GM12878 (cell line): ENCODE measurements around the gene MRPL42. TPM values are rescaled to one million over a fixed set of nuclear protein-coding genes. Genes with fewer than 3 reads are reported as not detected.

Experiments used
- ATAC-seq: fragments of 200-7000 bp; cut with Tn5 transposase; 3 replicates; pipeline ENCODE4 v1.9.1; 2020; ENCODE audit warnings: mild to moderate bottlenecking, moderate library complexity
- BruUV-seq: library from RNA; stranded (reverse); fragments of 400-500 nt; replicated peaks from 2 replicates; lab custom pipeline; 2021; lab: Mats Ljungman, UMichigan
- CTCF ChIA-PET: fragments of 300-600 bp; sonication (Branson Sonifier 250); formaldehyde crosslinking; extraction: SDS; loops from one replicate; lab custom pipeline; 2021; ENCODE audit warnings: inconsistent platforms; lab: Yijun Ruan, JAX
- POLR2A ChIA-PET: fragments of 350-600 bp; formaldehyde crosslinking; extraction: SDS; loops from one replicate; lab custom pipeline; 2021; ENCODE audit warnings: inconsistent platforms; lab: Charles Lee
- RAD21 ChIA-PET: fragments of 300-600 bp; sonication (Branson Sonifier 250); formaldehyde crosslinking; loops from one replicate; lab custom pipeline; 2023; ENCODE audit warnings: antibody characterized with exemption; ENCODE audit not compliant: unreplicated experiment; lab: Charles Lee
- SMC1A ChIA-PET: fragments of 300-600 bp; sonication (Branson Sonifier 250); formaldehyde crosslinking; loops from one replicate; lab custom pipeline; 2023; ENCODE audit not compliant: unreplicated experiment, uncharacterized antibody; lab: Charles Lee
- DNase-seq: peaks from one replicate; pipeline ENCODE4 v3.0.0-alpha.2; 2011; ENCODE audit warnings: low read depth, low spot score
- FAIRE-seq: peaks from 3 replicates; lab custom pipeline; 2011; peaks lifted over from hg19 to GRCh38; lab: Jason Lieb, UNC
- H2AFZ ChIP-seq: 2 replicates; pipeline ENCODE4 v1.6.0; 2011; ENCODE audit warnings: low read depth, low read length, control low read depth; ENCODE audit not compliant: control insufficient read depth
- H3K27ac ChIP-seq: 2 replicates; pipeline ENCODE4 v1.5.1; 2011; ENCODE audit warnings: control low read depth; ENCODE audit not compliant: control insufficient read depth, insufficient read depth
- H3K27me3 ChIP-seq, 2 experiments: replicated peaks in 1 of 2; 2 replicates each; pipeline versions ENCODE4 v1.6.0 to v1.6.1; 2011; ENCODE audit warnings: low read length in 1 of 2; ENCODE audit not compliant: control insufficient read depth in 2 of 2, insufficient read depth in 2 of 2
- H3K36me3 ChIP-seq, 2 experiments: 2 replicates each; pipeline ENCODE4 v1.5.1; 2011; ENCODE audit warnings: low read length in 1 of 2; ENCODE audit not compliant: control insufficient read depth in 2 of 2, insufficient read depth in 2 of 2
- H3K4me1 ChIP-seq: 2 replicates; pipeline ENCODE4 v1.6.1; 2011; ENCODE audit warnings: mild to moderate bottlenecking, low read length, moderate library complexity, mixed read lengths; ENCODE audit not compliant: control insufficient read depth, insufficient read depth
- H3K4me2 ChIP-seq: 2 replicates; pipeline ENCODE4 v1.6.0; 2011; ENCODE audit warnings: control low read depth; ENCODE audit not compliant: control insufficient read depth, insufficient read depth
- H3K4me3 ChIP-seq: fragments of 200-600 bp; sonication (generic); 2 replicates; pipeline ENCODE4 v1.5.1; 2016
- H3K79me2 ChIP-seq: 2 replicates; pipeline ENCODE4 v1.6.0; 2011; ENCODE audit warnings: low read length; ENCODE audit not compliant: control insufficient read depth, insufficient read depth
- H3K9ac ChIP-seq: 2 replicates; pipeline ENCODE4 v1.8.0; 2011; ENCODE audit warnings: low read length, control low read depth, mixed read lengths; ENCODE audit not compliant: control insufficient read depth, insufficient read depth
- H3K9me3 ChIP-seq: replicated peaks from 3 replicates; pipeline ENCODE4 v1.5.1; 2011; ENCODE audit warnings: mild to moderate bottlenecking, low read length; ENCODE audit not compliant: control insufficient read depth, insufficient read depth
- H4K20me1 ChIP-seq: 2 replicates; pipeline ENCODE4 v1.6.0; 2011; ENCODE audit not compliant: control insufficient read depth, insufficient read depth
- ASH2L ChIP-seq: fragments of 300-600, 200-600 bp; sonication (generic); IDR thresholded peaks from 2 replicates; pipeline ENCODE4 v1.6.1; 2017; ENCODE audit warnings: low read depth, mild to moderate bottlenecking, borderline replicate concordance
- CBX3 ChIP-seq: fragments of 200-600 bp; sonication (generic); IDR thresholded peaks from 2 replicates; pipeline ENCODE4 v1.6.1; 2016; ENCODE audit warnings: low read depth, borderline replicate concordance
- CHD2 ChIP-seq: IDR thresholded peaks from 2 replicates; pipeline ENCODE4 v1.6.1; 2011; ENCODE audit warnings: low read depth, low read length, improper control_type of control experiment, borderline replicate concordance
- JUNB ChIP-seq: IDR thresholded peaks from 2 replicates; pipeline ENCODE4 v1.6.1; 2016; ENCODE audit warnings: antibody characterized with exemption, mild to moderate bottlenecking
- KAT2A ChIP-seq: conservative IDR thresholded peaks from 2 replicates; pipeline ENCODE4 v1.6.1; 2011; ENCODE audit warnings: low read depth, low read length; ENCODE audit not compliant: control insufficient read depth
- KLF5 ChIP-seq: fragments of 450-650 bp; IDR thresholded peaks from 2 replicates; pipeline ENCODE4 v1.6.1; 2014; ENCODE audit warnings: mild to moderate bottlenecking; ENCODE audit not compliant: partially characterized antibody
- MEF2A ChIP-seq: IDR thresholded peaks from 2 replicates; pipeline ENCODE4 v1.6.1; 2011; ENCODE audit warnings: low read depth, mild to moderate bottlenecking, low read length, moderate library complexity; ENCODE audit not compliant: insufficient read depth
- RAD21 ChIP-seq: IDR thresholded peaks from 2 replicates; pipeline ENCODE4 v1.6.1; 2011; ENCODE audit warnings: mild to moderate bottlenecking, low read depth, low read length, moderate library complexity; ENCODE audit not compliant: insufficient read depth
- RCOR1 ChIP-seq: conservative IDR thresholded peaks from 2 replicates; pipeline ENCODE4 v1.6.1; 2012; ENCODE audit warnings: low read depth, low read length, improper control_type of control experiment
- SMAD5 ChIP-seq: IDR thresholded peaks from 2 replicates; pipeline ENCODE4 v1.6.1; 2016; ENCODE audit warnings: antibody characterized with exemption, low read depth
- SREBF2 ChIP-seq: IDR thresholded peaks from 2 replicates; pipeline ENCODE4 v1.6.1; 2012; ENCODE audit warnings: mild to moderate bottlenecking, low read length
- TBL1XR1 ChIP-seq: IDR thresholded peaks from 2 replicates; pipeline ENCODE4 v1.6.1; 2012; ENCODE audit warnings: low read depth, low read length, improper control_type of control experiment
- ZSCAN29 ChIP-seq: fragments of 450-650 bp; IDR thresholded peaks from 2 replicates; pipeline ENCODE4 v1.6.1; 2017; ENCODE audit warnings: mild to moderate bottlenecking, moderate library complexity
- WGBS: methylation state at CpG from one replicate; pipeline ENCODE4 v1.1.6; 2016; ENCODE audit warnings: low lambda C conversion rate; ENCODE audit not compliant: insufficient replicate concordance, insufficient coverage; ENCODE audit errors: missing lambda C conversion rate; 5-methylcytosine and 5-hydroxymethylcytosine counted together
- in situ Hi-C: fragments of 300-500 bp; cut with MboI; formaldehyde crosslinking; loops from 9 replicates; pipeline ENCODE4 v1.14.3; 2018; ENCODE audit warnings: mixed read lengths
- intact Hi-C: fragments of 100-400 bp; cut with micrococcal nuclease; formaldehyde crosslinking; loops from one replicate; pipeline ENCODE4 v1.14.2; 2022; ENCODE audit not compliant: unreplicated experiment
- polyA plus RNA-seq, 11 experiments: library from polyadenylated mRNA; depleted of rRNA in 4 of 11; unstranded in 6 of 11; stranded (reverse) in 5 of 11; fragments of >200 nt; fragmentation: Nextera tagmentation in 4 of 11; fragmentation: Illumina TruSeq in 1 of 11; extraction: Ambion mirVana in 4 of 11; extraction: Trizol in 1 of 11; gene quantifications; 1 replicate in 1 of 11; 2 replicates in 10 of 11; pipeline versions ENCODE4 v1.2.1 to v1.2.3, GENCODE V29; 2011 to 2016; ENCODE audit warnings: inconsistent platforms in 2 of 11, missing spikeins in 2 of 11, low read depth in 1 of 11
- total RNA-seq, 4 experiments: library from RNA; depleted of rRNA in 3 of 4; stranded (reverse); fragments of >200 nt in 3 of 4; fragmentation: Illumina TruSeq in 1 of 4; extraction: Trizol in 1 of 4; gene quantifications; 2 replicates each; pipeline versions ENCODE4 v1.2.1 to v1.2.3, GENCODE V29; 2013 to 2021
- TF ChIP-seq, protein P1 (sequence below): fragments of 450-650 bp; IDR thresholded peaks from 2 replicates; pipeline ENCODE4 v1.6.1; 2017; ENCODE audit warnings: mild to moderate bottlenecking, moderate library complexity

MRPL42 gene
- total and polyA plus RNA-seq, 10 of the 15 experiments (the other 5 are each of a cell fraction or from before 2014, with no cell fraction given): 65.1 to 427 (median 126) TPM

DNA sequence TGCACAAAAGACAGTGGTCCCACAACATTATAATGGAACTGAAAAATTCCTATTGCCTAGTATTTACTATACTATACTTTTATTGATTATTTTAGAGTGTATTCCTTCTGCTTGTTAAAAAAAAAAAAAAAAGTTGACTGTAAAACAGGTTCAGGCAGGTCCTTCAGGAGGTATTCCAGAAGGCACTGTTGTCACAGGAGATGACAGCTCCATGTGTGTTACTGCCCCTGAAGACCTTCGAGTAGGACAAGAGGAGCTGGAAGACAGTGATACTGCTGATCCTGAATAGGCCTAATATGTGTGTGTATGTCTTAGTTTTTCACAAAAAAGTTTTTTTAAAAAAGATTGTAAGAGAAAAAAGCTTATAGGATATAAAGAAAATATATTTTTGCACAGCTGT is 37.9 kb upstream of the MRPL42 start:
- DNase-seq: no peak
- in situ Hi-C loops (no loop called here), intact Hi-C loops (no loop called here)
- Histone ChIP-seq H3K4me2 (no peak overlapping the region), H3K9me3 (no peaks in the 10 kb centered on the region; the same call in 2 of the 3 replicates), H3K27me3 (no peaks in the 10 kb centered on the region), H3K4me1 (peaks cover 66% of the 10 kb centered on the region), H3K79me2 (peaks cover 96% of the 10 kb centered on the region), H3K9ac (no peak overlapping the region), H2AFZ (no peak overlapping the region), H3K36me3 (0 out of 4 replicates have a peak, but pooled peaks cover 0 to under 1% of the 10 kb centered on the region in 2 experiments), H4K20me1 (no peaks in the 10 kb centered on the region; the same call in 1 of the 2 replicates), H3K27ac (no peak overlapping the region), H3K4me3 (no peak overlapping the region)
- RAD21 ChIA-PET: interaction anchor here (0.7 to 2.8 kb wide), 3 partner anchors 9 to 431 kb away, joined by 3 to 28 read pairs (median 4); no protein-coding TSS in a partner anchor
- WGBS: 46% methylated on average over 1 of the region's 1 CpG
- POLR2A ChIA-PET: interaction anchor here (0.6 to 0.8 kb wide), 7 partner anchors 10 to 1359 kb away, joined by 3 to 5 read pairs (median 3); no protein-coding TSS in a partner anchor
- BruUV-seq: no TSS peak
- CTCF ChIA-PET: interaction anchor here (0.6 to 2.5 kb wide), 5 partner anchors 9 to 140 kb away, joined by 3 to 36 read pairs (median 6); partner anchors contain the start of genes MRPL42 and UBE2N
- no peak for ATAC-seq
- SMC1A ChIA-PET: interaction anchor here (0.6 to 1.4 kb wide), 6 partner anchors 9 to 1165 kb away, joined by 3 to 20 read pairs (median 4); no protein-coding TSS in a partner anchor
- FAIRE-seq: no peak
- TF ChIP-seq TBL1XR1 (no peak), KAT2A (no peak), SREBF2 (no peak), KLF5 (no peak), CHD2 (no peak), MEF2A (no peak), RAD21 (no peak), CBX3 (no peak), SMAD5 (no peak), JUNB (no peak), ASH2L (no peak), RCOR1 (no peak), ZSCAN29 (no peak)
- TF ChIP-seq, protein P1, sequence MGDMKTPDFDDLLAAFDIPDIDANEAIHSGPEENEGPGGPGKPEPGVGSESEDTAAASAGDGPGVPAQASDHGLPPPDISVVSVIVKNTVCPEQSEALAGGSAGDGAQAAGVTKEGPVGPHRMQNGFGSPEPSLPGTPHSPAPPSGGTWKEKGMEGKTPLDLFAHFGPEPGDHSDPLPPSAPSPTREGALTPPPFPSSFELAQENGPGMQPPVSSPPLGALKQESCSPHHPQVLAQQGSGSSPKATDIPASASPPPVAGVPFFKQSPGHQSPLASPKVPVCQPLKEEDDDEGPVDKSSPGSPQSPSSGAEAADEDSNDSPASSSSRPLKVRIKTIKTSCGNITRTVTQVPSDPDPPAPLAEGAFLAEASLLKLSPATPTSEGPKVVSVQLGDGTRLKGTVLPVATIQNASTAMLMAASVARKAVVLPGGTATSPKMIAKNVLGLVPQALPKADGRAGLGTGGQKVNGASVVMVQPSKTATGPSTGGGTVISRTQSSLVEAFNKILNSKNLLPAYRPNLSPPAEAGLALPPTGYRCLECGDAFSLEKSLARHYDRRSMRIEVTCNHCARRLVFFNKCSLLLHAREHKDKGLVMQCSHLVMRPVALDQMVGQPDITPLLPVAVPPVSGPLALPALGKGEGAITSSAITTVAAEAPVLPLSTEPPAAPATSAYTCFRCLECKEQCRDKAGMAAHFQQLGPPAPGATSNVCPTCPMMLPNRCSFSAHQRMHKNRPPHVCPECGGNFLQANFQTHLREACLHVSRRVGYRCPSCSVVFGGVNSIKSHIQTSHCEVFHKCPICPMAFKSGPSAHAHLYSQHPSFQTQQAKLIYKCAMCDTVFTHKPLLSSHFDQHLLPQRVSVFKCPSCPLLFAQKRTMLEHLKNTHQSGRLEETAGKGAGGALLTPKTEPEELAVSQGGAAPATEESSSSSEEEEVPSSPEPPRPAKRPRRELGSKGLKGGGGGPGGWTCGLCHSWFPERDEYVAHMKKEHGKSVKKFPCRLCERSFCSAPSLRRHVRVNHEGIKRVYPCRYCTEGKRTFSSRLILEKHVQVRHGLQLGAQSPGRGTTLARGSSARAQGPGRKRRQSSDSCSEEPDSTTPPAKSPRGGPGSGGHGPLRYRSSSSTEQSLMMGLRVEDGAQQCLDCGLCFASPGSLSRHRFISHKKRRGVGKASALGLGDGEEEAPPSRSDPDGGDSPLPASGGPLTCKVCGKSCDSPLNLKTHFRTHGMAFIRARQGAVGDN: no peak
